Hepatocyte (in vitro differentiated cells): ENCODE measurements around the gene SFRP2.

Experiments used
- CTCF ChIP-seq: fragments of 200-600 bp; sonication (generic); IDR thresholded peaks from 2 replicates; pipeline ENCODE4 v1.5.1; 2016; ENCODE audit warnings: antibody characterized with exemption, mild to moderate bottlenecking; ENCODE audit not compliant: poor library complexity
- EZH2 ChIP-seq: fragments of 200-600 bp; sonication (generic); IDR thresholded peaks from 2 replicates; pipeline ENCODE4 v1.6.1; 2016; ENCODE audit warnings: antibody characterized with exemption, mild to moderate bottlenecking, borderline replicate concordance
- EZH2phosphoT487 ChIP-seq: fragments of 200-600 bp; sonication (generic); IDR thresholded peaks from one replicate; pipeline ENCODE4 v1.6.1; 2018; ENCODE audit warnings: antibody characterized with exemption, mild to moderate bottlenecking, low read depth, moderate library complexity; ENCODE audit not compliant: unreplicated experiment, severe bottlenecking

- no peak for TF ChIP-seq EZH2
- TF ChIP-seq CTCF, result no peak
- no peak for TF ChIP-seq EZH2phosphoT487
Measured at GRCh38 chr4:153832054-153832453, 43.2 kb upstream of the SFRP2 start.
